Choroid plexus epithelial cell (primary cell): ENCODE results near the gene SF3A2.

Experiments used
- DNase-seq: peaks from one replicate; pipeline ENCODE4 v3.0.0-alpha.2; 2010; ENCODE audit warnings: low read depth
- H3K4me3 ChIP-seq: 2 replicates; pipeline ENCODE4 v1.5.1; 2011; ENCODE audit warnings: low read depth, mild to moderate bottlenecking, control low read depth, low read length, moderate library complexity
- TF ChIP-seq, protein P1 (sequence below): conservative IDR thresholded peaks from 2 replicates; pipeline ENCODE4 v1.5.1; 2011; ENCODE audit warnings: low read depth, mild to moderate bottlenecking, control low read depth, inconsistent platforms, low read length, moderate library complexity

SF3A2 gene

GRCh38 chr19:2251106-2252054 lies 14.8 kb downstream of the SF3A2 start:
- DNase-seq, result no peak
- TF ChIP-seq, protein P1, sequence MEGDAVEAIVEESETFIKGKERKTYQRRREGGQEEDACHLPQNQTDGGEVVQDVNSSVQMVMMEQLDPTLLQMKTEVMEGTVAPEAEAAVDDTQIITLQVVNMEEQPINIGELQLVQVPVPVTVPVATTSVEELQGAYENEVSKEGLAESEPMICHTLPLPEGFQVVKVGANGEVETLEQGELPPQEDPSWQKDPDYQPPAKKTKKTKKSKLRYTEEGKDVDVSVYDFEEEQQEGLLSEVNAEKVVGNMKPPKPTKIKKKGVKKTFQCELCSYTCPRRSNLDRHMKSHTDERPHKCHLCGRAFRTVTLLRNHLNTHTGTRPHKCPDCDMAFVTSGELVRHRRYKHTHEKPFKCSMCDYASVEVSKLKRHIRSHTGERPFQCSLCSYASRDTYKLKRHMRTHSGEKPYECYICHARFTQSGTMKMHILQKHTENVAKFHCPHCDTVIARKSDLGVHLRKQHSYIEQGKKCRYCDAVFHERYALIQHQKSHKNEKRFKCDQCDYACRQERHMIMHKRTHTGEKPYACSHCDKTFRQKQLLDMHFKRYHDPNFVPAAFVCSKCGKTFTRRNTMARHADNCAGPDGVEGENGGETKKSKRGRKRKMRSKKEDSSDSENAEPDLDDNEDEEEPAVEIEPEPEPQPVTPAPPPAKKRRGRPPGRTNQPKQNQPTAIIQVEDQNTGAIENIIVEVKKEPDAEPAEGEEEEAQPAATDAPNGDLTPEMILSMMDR, result no peak
- H3K4me3 ChIP-seq, result no peak overlapping the region

GRCh38 chr19:2252055-2252796 lies 15.6 kb downstream of the SF3A2 start:
- DNase-seq, result no peak
- TF ChIP-seq, protein P1, result no peak
- no peak overlapping the region for H3K4me3 ChIP-seq

DNA sequence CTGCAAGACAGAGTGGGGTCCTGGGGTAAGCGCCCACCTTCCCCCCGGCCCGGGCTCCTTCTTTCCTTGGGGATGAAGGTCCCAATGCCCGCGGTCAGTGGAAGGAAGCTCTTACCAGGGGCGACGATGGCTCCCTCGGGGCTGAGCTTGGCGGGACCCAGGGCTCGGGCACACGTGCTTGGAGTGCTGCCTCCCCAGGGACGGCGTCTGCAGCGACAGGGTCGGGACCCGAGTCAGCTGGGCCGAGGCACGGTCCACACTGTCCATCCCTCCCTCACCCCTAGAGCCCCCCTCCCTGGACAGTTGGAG lies 16.1 kb downstream of the SF3A2 start:
- TF ChIP-seq, protein P1, result no peak
- DNase-seq, result no peak
- H3K4me3 ChIP-seq, result no peak overlapping the region

DNA sequence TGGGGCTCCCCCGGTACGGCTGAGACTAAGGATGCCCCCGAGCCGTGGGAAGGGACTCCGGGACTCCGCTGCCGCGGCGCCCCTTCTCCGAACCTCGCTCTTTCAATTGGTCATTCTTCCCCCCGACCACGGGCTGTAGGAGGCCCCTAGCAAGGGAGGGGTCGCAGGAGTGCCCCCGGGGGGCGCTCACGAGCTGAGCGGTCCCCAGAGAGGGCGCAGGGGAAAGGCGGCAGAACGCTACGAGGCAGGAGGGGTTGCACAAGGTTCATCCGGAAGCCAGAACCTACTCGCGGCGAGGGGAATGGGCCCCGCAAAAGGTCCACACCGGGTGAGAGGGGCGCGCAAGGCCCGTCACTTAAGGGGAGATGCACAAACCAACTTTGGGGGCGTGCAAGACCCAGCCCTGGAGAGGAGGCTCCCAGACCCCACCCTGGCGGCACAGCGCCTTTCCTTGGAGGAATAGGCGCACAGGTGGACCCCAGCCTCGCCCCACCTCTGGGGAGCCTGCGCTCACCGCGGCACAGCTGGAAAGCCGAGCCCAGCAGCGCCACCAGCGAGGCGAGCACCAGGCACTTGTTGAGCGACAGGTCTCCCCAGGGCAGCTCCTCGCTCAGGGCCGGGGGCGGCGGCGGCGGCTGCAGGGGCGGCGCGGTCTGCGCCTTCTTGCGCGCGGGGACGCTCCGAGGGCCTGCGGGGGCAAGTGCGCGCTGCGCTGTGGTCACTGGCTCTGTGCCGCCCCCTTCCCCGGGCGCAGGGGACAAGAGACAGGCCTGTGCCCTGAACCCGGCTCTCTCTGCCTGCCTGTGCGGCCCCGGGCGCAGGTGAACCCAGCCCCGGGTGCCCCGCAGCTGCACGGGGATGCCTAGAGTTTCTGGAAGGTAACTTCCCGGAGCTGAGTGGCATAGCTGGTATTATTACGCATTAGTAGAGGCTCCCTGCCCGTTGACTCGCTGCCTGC lies 16.8 kb downstream of the SF3A2 start:
- H3K4me3 ChIP-seq, result no peak overlapping the region
- DNase-seq, result no peak
- TF ChIP-seq, protein P1, result peak; percentile 23

DNA sequence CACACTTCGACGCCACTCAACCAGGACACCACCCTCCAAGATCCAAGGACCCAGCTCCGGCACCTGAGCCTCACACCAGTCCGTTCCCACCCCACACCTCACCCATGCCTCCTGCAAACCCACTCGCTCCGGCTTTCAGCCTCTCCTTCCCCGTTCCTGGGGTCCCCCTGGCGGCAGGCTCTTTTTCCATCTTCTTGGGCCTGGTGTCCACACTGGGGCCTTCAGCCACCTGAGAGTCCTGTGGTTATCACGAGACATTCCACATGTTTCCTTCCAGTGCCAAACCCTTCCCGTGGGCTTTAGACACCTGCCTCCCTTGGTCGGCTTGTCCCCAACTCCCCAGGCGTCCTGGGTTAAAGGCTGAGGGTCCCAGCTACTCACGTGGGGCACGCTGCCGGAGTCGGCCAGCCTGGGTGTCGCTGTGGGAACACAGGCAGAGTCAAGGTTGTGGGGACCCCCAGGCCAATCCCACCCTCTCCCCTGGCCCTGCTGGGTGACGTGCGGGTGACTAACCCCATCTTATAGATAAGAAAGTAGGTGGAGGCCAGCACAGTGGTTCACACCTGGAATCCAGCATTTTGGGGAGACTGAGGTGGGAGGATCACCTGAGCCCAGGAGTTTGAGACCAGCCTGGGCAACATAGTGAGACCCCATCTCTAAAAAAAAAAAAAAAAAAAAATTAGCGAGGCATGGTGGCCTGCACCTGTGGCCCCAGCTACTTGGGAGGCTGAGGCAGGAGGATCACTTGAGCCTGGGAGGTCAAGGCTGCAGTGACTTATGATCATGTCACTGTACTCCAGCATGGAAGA lies 17.6 kb downstream of the SF3A2 start:
- no peak overlapping the region for H3K4me3 ChIP-seq
- TF ChIP-seq, protein P1, result peak; percentile 79
- DNase-seq, result peak; percentile 67

DNA sequence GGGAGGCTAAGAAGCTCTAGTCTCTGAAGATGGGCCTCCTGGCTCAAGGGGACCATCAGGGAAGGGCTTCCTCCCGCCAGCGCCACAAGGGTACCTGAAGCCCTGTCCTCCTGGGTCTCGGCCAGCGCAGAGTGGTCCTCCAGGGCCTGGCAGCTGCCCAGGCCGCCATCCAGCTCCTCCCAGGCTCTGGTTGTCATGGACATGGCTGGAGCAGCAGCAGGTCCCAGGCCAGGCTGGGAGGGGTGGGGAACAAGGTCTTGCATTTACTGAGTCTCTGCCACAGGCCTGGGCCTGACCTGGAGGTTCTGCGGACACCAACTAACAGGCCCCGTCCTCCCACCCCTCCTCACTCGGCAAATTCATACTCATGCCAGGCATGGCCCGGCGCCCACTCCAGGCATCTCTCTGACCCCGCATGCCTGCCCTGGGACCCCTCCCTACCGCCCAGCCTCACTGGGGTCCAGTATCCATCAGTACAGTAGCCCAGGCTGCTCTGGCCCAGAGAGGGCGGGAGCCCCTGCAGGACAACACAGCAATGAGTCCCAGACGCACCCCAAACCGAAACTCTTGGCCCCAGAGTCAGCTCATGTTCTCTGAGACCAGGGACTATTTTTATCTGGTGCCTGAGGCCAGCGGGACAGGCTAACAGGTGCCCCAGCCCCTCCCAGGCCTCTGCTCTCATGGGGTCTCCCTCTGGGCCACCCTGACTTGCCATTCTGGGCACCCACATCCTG lies 18.7 kb downstream of the SF3A2 start:
- TF ChIP-seq, protein P1, result no peak
- H3K4me3 ChIP-seq, result no peak overlapping the region

More for the DNA sequence above, 18.7 kb downstream of the SF3A2 start:
- DNase-seq, result no peak
